KOPT-K1 (cell line): ENCODE data around the gene FKRP.

ENCODE experiments used
- H3K27ac ChIP-seq: fragments of 200-600 bp; sonication (generic); 2 replicates; pipeline ENCODE4 v1.5.1; 2016; ENCODE audit warnings: antibody characterized with exemption, mild to moderate bottlenecking, low read depth, low read length; ENCODE audit not compliant: poor library complexity, severe bottlenecking
- H3K36me3 ChIP-seq: fragments of 200-600 bp; sonication (generic); 2 replicates; pipeline ENCODE4 v1.5.1; 2017; ENCODE audit warnings: antibody characterized with exemption, mild to moderate bottlenecking, low read length, moderate library complexity; ENCODE audit not compliant: insufficient read depth
- H3K9me3 ChIP-seq: fragments of 200-600 bp; sonication (generic); 2 replicates; pipeline ENCODE4 v1.5.1; 2017; ENCODE audit warnings: antibody characterized with exemption, low read length, mild to moderate bottlenecking; ENCODE audit not compliant: insufficient read depth, poor library complexity, severe bottlenecking

FKRP gene

GRCh38 chr19:46725036-46725820 is 20.6 kb upstream of the FKRP start:
- H3K27ac ChIP-seq, result no peak overlapping the region
- H3K9me3 ChIP-seq, result no peaks in the 10 kb centered on the region
- H3K36me3 ChIP-seq, result peaks cover 100% of the 10 kb centered on the region

GRCh38 chr19:46725859-46726393 is 19.9 kb upstream of the FKRP start:
- peaks cover 100% of the 10 kb centered on the region for H3K36me3 ChIP-seq
- no peaks in the 10 kb centered on the region for H3K9me3 ChIP-seq
- no peak overlapping the region for H3K27ac ChIP-seq

- H3K9me3 ChIP-seq, result no peaks in the 10 kb centered on the region
- H3K36me3 ChIP-seq, result peaks cover 100% of the 10 kb centered on the region
- H3K27ac ChIP-seq, result no peak overlapping the region
These were observed 19.3 kb upstream of the FKRP start for GRCh38 chr19:46726551-46726950.

- peaks cover 100% of the 10 kb centered on the region for H3K36me3 ChIP-seq
- H3K27ac ChIP-seq, result no peak overlapping the region
- no peaks in the 10 kb centered on the region for H3K9me3 ChIP-seq
These were observed 18.8 kb upstream of the FKRP start for GRCh38 chr19:46726971-46727501.

GRCh38 chr19:46727757-46728156 is 18.1 kb upstream of the FKRP start:
- Histone ChIP-seq H3K36me3 (peaks cover 100% of the 10 kb centered on the region), H3K9me3 (no peaks in the 10 kb centered on the region), H3K27ac (no peak overlapping the region)

- Histone ChIP-seq H3K36me3 (peaks cover 100% of the 10 kb centered on the region), H3K27ac (no peak overlapping the region), H3K9me3 (no peaks in the 10 kb centered on the region)
These were observed 17.6 kb upstream of the FKRP start for GRCh38 chr19:46728208-46728607.

- H3K36me3 ChIP-seq, result peaks cover 100% of the 10 kb centered on the region
- no peak overlapping the region for H3K27ac ChIP-seq
- H3K9me3 ChIP-seq, result no peaks in the 10 kb centered on the region
These were observed 17.0 kb upstream of the FKRP start for GRCh38 chr19:46728693-46729339.

- no peaks in the 10 kb centered on the region for H3K9me3 ChIP-seq
- peaks cover 100% of the 10 kb centered on the region for H3K36me3 ChIP-seq
- no peak overlapping the region for H3K27ac ChIP-seq
These were observed 16.2 kb upstream of the FKRP start for GRCh38 chr19:46729696-46730095.

- Histone ChIP-seq H3K9me3 (no peaks in the 10 kb centered on the region), H3K27ac (no peak overlapping the region), H3K36me3 (peaks cover 100% of the 10 kb centered on the region)
These were observed 15.7 kb upstream of the FKRP start for GRCh38 chr19:46730187-46730586.

- Histone ChIP-seq H3K9me3 (no peaks in the 10 kb centered on the region), H3K27ac (no peak overlapping the region), H3K36me3 (peaks cover 100% of the 10 kb centered on the region)
These were observed 15.3 kb upstream of the FKRP start for GRCh38 chr19:46730595-46730994.

- Histone ChIP-seq H3K36me3 (peaks cover 99% of the 10 kb centered on the region), H3K9me3 (no peaks in the 10 kb centered on the region), H3K27ac (no peak overlapping the region)
These were observed 14.8 kb upstream of the FKRP start for GRCh38 chr19:46731007-46731501.

- H3K36me3 ChIP-seq, result peaks cover 99% of the 10 kb centered on the region
- H3K9me3 ChIP-seq, result no peaks in the 10 kb centered on the region
- no peak overlapping the region for H3K27ac ChIP-seq
These were observed 14.3 kb upstream of the FKRP start for GRCh38 chr19:46731584-46731983.

GRCh38 chr19:46732172-46732938 is 13.5 kb upstream of the FKRP start:
- Histone ChIP-seq H3K27ac (no peak overlapping the region), H3K36me3 (peaks cover 99% of the 10 kb centered on the region), H3K9me3 (no peaks in the 10 kb centered on the region)

- no peak overlapping the region for H3K27ac ChIP-seq
- no peaks in the 10 kb centered on the region for H3K9me3 ChIP-seq
- peaks cover 99% of the 10 kb centered on the region for H3K36me3 ChIP-seq
These were observed 12.7 kb upstream of the FKRP start for GRCh38 chr19:46732966-46733689.
